Left ventricle myocardium inferior (tissue), 1 donor: ENCODE measurements around the gene ITGBL1. TPM values are rescaled to one million over a fixed set of nuclear protein-coding genes. Genes with fewer than 3 reads are reported as not detected.

Experiments
- DNase-seq: peaks from one replicate; pipeline ENCODE4 v3.0.0-alpha.2; 2020
- H3K27ac ChIP-seq: fragments of 200-600 bp; replicated peaks from 2 replicates; pipeline ENCODE4 v1.8.0; 2021
- H3K27me3 ChIP-seq: fragments of 200-600 bp; 2 replicates; pipeline ENCODE4 v1.8.0; 2021; ENCODE audit warnings: low read depth
- H3K36me3 ChIP-seq: fragments of 200-600 bp; 2 replicates; pipeline ENCODE4 v1.8.0; 2021
- H3K4me1 ChIP-seq: fragments of 200-600 bp; 2 replicates; pipeline ENCODE4 v1.8.0; 2021
- H3K4me3 ChIP-seq: fragments of 200-600 bp; 2 replicates; pipeline ENCODE4 v1.8.0; 2021; ENCODE audit warnings: mild to moderate bottlenecking, moderate library complexity
- H3K9me3 ChIP-seq: fragments of 200-600 bp; replicated peaks from 2 replicates; pipeline ENCODE4 v1.8.0; 2021
- intact Hi-C: fragments of 100-400 bp; cut with micrococcal nuclease; formaldehyde crosslinking; loops from one replicate; pipeline ENCODE4 v1.11.0; 2022
- total RNA-seq: library from RNA; stranded (reverse); fragmentation: NEBNext Ultra II Directional; extraction: Animal tissue kit (Norgen Biotek cat#: 25700); gene quantifications from one replicate; pipeline ENCODE4 v1.2.1, GENCODE V29; 2021
- TF ChIP-seq, protein P1 (sequence below): fragments of 200-600 bp; IDR thresholded peaks from 2 replicates; pipeline ENCODE4 v1.8.0; 2021; ENCODE audit warnings: antibody characterized with exemption, mild to moderate bottlenecking, borderline replicate concordance
- donor health status: DM: no; HTN: yes; CAD: no; lungs with severe emphysema.

The ITGBL1 gene
- total RNA-seq, 1 donor from 2014 or later: 2.2 TPM

DNA sequence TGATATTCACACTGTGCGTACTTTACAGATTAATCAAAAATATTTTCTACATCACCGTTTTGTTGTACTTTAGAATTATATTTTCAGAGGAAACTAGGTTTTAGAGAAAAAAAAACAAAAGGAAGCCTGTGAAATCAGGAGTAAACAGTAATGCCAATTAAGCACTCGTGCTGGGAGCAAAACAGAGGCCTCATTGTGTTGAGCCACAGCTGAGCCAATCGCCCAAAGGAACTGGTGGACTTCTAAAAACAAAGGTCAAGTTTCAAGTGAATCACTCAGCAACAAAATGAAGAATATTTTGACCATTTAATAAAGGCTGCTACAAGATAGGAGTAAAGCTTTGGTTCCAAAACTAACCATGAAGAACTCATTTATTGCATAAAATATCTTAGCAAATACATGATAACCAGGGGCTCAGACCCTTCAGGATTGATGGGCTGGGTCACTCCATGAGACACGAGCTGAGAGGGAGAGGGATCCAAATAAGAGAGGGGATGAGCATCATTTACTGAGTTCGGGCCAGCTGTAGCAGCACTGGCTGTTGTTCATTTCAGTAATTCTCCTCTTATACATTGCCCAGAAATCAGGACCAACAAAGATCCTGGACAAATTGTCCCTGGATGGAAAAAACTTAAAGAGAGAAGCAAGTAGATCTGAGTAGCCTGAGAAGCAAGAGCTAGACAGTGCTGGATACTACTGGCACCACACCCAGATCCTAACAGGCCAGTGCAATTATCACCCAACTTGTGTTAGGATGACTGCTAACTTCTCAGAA is 27.9 kb upstream of the ITGBL1 start:
- no peak for DNase-seq
- peak overlapping the region; percentile 31 for H3K27ac ChIP-seq

DNA sequence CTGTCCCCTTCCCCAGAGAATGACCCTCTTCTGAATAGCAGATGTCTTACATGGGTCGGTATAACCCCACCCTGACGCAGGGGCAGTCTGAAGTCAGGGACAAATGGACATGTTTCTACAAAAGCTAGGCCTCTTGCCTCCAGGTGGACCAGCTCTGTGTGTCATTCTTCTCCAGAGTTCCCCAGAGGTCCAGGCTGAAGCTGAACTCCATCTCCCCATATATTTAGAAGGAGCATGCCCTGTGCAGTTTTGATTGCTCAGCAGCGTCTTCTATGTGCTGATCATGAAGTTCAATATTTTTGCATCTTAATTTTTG is 27.4 kb upstream of the ITGBL1 start:
- intact Hi-C loops: no loop called here
- Histone ChIP-seq H3K9me3 (no peaks in the 10 kb centered on the region), H3K27ac (peak overlapping the region; percentile 31), H3K36me3 (no peaks in the 10 kb centered on the region), H3K27me3 (no peaks in the 10 kb centered on the region), H3K4me3 (no peak overlapping the region), H3K4me1 (no peaks in the 10 kb centered on the region)
- TF ChIP-seq, protein P1, sequence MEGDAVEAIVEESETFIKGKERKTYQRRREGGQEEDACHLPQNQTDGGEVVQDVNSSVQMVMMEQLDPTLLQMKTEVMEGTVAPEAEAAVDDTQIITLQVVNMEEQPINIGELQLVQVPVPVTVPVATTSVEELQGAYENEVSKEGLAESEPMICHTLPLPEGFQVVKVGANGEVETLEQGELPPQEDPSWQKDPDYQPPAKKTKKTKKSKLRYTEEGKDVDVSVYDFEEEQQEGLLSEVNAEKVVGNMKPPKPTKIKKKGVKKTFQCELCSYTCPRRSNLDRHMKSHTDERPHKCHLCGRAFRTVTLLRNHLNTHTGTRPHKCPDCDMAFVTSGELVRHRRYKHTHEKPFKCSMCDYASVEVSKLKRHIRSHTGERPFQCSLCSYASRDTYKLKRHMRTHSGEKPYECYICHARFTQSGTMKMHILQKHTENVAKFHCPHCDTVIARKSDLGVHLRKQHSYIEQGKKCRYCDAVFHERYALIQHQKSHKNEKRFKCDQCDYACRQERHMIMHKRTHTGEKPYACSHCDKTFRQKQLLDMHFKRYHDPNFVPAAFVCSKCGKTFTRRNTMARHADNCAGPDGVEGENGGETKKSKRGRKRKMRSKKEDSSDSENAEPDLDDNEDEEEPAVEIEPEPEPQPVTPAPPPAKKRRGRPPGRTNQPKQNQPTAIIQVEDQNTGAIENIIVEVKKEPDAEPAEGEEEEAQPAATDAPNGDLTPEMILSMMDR: no peak
- no peak for DNase-seq

More for the DNA sequence above, 27.9 kb upstream of the ITGBL1 start:
- Histone ChIP-seq H3K27me3 (no peaks in the 10 kb centered on the region), H3K36me3 (no peaks in the 10 kb centered on the region), H3K4me1 (no peaks in the 10 kb centered on the region), H3K9me3 (no peaks in the 10 kb centered on the region), H3K4me3 (no peak overlapping the region)
- intact Hi-C loops: no loop called here
- TF ChIP-seq, protein P1: no peak

DNA sequence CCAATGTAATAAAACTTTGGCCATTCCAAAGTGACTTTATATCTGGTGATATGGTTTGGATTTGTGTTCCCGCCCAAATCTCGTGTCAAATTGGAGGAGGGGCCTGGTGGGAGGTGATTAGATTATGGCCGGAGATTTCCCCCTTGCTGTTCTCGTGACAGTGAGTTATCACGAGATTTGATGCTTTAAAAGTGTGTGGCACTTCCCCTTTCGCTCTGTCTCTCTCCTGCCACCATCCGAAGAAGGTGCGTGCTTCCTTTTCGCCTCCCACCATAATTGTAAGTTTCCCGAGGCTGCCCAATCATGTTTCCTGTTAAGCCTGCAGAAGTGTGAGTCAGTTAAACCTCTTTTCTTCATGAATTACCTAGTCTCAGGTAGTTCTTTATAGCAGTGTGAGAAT is 26.9 kb upstream of the ITGBL1 start:
- DNase-seq: no peak
- no peaks in the 10 kb centered on the region for H3K9me3 ChIP-seq
- TF ChIP-seq, protein P1: no peak
- no peaks in the 10 kb centered on the region for H3K36me3 ChIP-seq
- H3K27me3 ChIP-seq: no peaks in the 10 kb centered on the region
- peak overlapping the region; percentile 31 for H3K27ac ChIP-seq
- H3K4me3 ChIP-seq: no peak overlapping the region
- intact Hi-C loops: no loop called here
- no peaks in the 10 kb centered on the region for H3K4me1 ChIP-seq

DNA sequence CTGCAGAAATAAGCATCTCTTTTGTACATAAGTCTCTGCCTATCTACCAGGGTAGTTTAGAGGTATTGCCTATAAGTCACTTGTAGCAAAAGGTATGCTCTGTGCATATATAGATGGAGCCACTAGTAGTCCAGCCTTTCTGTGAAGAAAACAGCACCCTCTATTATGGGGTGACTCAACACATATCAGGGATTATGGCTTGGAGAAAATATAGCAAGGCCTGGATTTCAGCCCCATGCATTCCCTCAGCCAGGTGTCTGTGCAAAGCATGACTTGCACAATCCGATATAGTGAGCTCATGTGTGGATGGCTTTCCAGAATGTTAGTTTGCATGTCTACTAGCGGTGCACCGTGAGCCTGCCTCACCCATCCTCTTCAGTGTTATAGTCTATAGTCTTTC is 22.7 kb upstream of the ITGBL1 start:
- intact Hi-C loops: no loop called here
- Histone ChIP-seq H3K4me3 (no peak overlapping the region), H3K4me1 (no peaks in the 10 kb centered on the region), H3K27ac (no peak overlapping the region), H3K9me3 (no peaks in the 10 kb centered on the region), H3K27me3 (peaks cover 9% of the 10 kb centered on the region), H3K36me3 (no peaks in the 10 kb centered on the region)
- TF ChIP-seq, protein P1: no peak
- no peak for DNase-seq

DNA sequence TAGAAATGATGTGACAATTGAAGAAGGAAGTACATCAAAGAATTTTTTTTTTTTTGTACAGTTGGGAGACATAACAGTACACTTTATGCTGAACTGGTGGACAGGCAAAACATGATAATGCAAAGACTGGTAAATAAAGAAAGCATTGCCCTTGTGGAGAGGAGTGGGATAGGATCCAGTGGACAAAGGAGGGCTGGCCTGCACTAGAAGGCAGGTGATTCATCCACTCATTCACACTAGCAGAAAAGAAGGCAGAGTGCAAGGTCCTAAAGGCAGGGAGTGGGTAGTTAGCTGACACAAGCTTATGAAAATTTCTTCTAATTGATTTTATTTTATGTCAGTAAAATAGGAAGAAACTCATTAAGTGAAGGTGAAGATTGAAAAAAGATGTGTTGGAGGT is 18.6 kb upstream of the ITGBL1 start:
- Histone ChIP-seq H3K36me3 (no peaks in the 10 kb centered on the region), H3K9me3 (no peaks in the 10 kb centered on the region), H3K4me3 (no peak overlapping the region), H3K4me1 (no peaks in the 10 kb centered on the region), H3K27me3 (peaks cover 15% of the 10 kb centered on the region), H3K27ac (no peak overlapping the region)
- no peak for DNase-seq
- intact Hi-C loops: no loop called here
- TF ChIP-seq, protein P1: no peak
